IMR-90 (cell line): ENCODE measurements around the gene CYP1A2.

Experiments
- CHD1 ChIP-seq: IDR thresholded peaks from 2 replicates; pipeline ENCODE4 v1.6.1; 2012; ENCODE audit warnings: low read depth, low read length, improper control_type of control experiment
- CTCF ChIP-seq: conservative IDR thresholded peaks from 2 replicates; pipeline ENCODE4 v1.5.1; 2012; ENCODE audit warnings: mild to moderate bottlenecking, low read depth, low read length, improper control_type of control experiment
- ELK1 ChIP-seq: fragments of 150-350 bp; IDR thresholded peaks from 2 replicates; pipeline ENCODE4 v1.6.1; 2016; ENCODE audit warnings: low read depth, mild to moderate bottlenecking, low read length, moderate library complexity, borderline replicate concordance
- FOS ChIP-seq: fragments of 150-350 bp; IDR thresholded peaks from 2 replicates; pipeline ENCODE4 v1.6.1; 2016; ENCODE audit warnings: low read depth, low read length
- MAFK ChIP-seq: IDR thresholded peaks from 2 replicates; pipeline ENCODE4 v1.6.1; 2012; ENCODE audit warnings: low read depth, low read length, improper control_type of control experiment
- MXI1 ChIP-seq: IDR thresholded peaks from 2 replicates; pipeline ENCODE4 v1.6.1; 2012; ENCODE audit warnings: low read depth, mild to moderate bottlenecking, low read length, moderate library complexity, borderline replicate concordance
- POLR2A ChIP-seq: IDR thresholded peaks from 2 replicates; pipeline ENCODE4 v1.6.1; 2012; ENCODE audit warnings: mild to moderate bottlenecking, low read depth, low read length
- RCOR1 ChIP-seq: IDR thresholded peaks from 2 replicates; pipeline ENCODE4 v1.6.1; 2012; ENCODE audit warnings: mild to moderate bottlenecking, low read length, improper control_type of control experiment; ENCODE audit not compliant: insufficient replicate concordance
- RFX5 ChIP-seq: IDR thresholded peaks from 2 replicates; pipeline ENCODE4 v1.8.0; 2012; ENCODE audit warnings: low read depth, mild to moderate bottlenecking, low read length, moderate library complexity
- SMC3 ChIP-seq: fragments of 150-350 bp; IDR thresholded peaks from 2 replicates; pipeline ENCODE4 v1.6.1; 2016; ENCODE audit warnings: low read depth, mild to moderate bottlenecking, antibody characterized with exemption, low read length, moderate library complexity
- USF2 ChIP-seq: fragments of 150-350 bp; IDR thresholded peaks from 2 replicates; pipeline ENCODE4 v1.6.1; 2017; ENCODE audit warnings: mild to moderate bottlenecking, antibody characterized with exemption, low read length, low read depth

GRCh38 chr15:74786551-74787165, 38.0 kb downstream of the CYP1A2 start:
- TF ChIP-seq SMC3 (no peak), FOS (no peak), CTCF (no peak), RCOR1 (no peak), RFX5 (no peak), MAFK (no peak), POLR2A (no peak), USF2 (no peak), CHD1 (no peak), ELK1 (no peak), MXI1 (no peak)
